AML-193 (cell line): Measurements from ENCODE around the gene POLE.
A peak's percentile ranks its signal among the peaks of the same experiment; 100 is the strongest.

Experiments
- DNase-seq, 2 experiments: peaks; one replicate each; lab custom pipeline; 2025; lab: John Stamatoyannopoulos, UW

The POLE gene

DNA sequence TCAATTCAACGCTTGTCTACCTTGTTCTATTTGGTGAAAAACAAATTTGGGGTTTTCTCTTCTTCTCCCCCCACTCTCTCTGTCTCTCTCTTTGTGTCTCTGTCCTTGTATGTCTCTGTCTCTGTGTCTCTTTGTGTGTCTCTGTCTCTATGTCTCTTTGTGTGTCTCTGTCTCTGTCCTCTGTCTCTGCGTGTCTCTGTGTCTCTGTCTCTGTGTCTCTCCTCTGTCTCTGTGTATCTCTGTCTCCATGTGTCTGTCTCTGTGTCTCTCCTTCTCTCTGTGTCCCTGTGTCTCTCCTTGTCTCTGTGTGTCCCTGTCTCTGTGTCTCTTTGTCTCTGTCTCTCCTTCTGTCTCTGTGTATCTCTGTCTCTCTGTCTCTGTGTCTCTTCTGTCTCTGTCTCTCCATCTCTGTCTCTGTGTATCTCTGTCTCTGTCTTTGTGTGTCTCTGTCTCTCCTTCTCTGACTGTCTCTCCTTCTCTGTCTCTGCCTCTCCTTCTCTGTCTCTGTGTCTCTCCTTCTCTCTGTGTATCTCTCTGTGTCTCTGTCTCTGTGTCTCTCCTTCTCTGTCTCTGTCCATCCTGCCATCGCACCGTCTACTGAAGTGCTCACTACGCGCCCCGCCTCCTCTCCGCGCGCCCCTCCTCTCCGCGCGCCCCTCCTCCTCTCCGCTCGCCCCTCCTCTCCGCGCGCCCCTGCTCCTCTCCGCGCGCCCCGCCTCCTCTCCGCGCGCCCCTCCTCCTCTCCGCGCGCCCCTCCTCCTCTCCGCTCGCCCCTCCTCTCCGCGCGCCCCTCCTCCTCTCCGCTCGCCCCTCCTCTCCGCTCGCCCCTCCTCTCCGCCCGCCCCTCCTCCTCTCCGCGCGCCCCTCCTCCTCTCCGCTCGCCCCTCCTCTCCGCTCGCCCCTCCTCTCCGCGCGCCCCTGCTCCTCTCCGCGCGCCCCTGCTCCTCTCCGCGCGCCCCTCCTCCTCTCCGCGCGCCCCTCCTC, 89.5 kb downstream of the POLE start:
- DNase-seq: no peak

DNA sequence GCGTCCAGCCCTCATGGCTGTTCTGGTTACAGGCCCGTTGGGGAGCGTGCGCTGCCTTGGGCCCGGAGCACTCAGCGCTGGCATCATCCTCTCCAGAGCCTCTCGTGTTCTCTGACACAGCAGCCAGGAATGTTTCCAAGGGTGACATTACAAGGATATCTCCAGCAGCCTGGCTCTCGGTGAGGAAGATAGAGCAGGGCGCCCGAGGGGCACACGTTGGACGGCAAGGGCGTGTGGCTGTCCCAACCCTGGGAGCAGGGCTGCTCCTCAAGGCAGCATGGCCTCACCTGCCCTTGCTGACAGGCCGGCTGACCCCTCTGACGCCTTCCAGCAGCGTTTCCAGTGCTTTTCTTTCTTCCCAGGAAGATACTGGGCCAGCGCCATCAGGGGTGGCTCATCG, 91.1 kb downstream of the POLE start:
- DNase-seq: no peak

DNA sequence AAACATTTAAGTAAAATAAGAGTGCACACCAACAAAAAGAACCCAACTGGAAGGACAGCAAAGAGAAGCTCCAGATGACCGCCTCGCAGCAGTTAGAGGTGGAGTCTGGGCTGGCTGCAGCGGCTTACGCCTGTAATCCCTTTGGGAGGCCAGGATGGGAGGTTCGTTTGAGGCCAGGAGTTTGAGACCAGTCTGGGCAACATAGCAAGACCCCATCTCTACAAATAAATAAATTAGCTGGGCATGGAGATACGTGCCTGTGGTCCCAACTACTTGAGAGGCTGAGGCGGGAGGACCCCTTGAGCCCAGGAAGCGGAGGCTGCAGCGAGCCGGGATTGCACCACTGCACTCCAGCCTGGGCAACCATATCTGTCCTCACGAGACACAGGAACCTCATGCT, 92.0 kb downstream of the POLE start:
- no peak for DNase-seq

DNA sequence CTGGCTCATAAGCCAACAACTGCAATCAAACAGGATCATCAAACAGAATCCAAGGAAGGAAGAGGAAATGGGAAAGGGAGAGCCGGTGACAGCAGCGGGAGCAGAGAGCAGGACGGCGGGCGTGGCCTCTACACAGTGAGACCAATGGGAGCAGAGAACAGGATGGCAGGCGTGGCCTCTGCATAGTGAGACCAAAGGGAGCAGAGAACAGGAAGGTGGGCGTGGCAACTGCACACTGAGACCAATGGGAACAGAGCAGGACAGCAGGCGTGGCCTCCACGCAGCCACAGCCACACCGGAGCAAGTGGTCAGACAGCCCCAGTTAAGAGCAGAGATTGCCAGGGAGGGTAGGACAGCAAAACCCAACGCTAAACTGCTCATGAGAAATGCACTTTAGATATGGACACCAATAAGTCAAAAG, 93.2 kb downstream of the POLE start:
- peak; percentile 36 to 49 for DNase-seq

DNA sequence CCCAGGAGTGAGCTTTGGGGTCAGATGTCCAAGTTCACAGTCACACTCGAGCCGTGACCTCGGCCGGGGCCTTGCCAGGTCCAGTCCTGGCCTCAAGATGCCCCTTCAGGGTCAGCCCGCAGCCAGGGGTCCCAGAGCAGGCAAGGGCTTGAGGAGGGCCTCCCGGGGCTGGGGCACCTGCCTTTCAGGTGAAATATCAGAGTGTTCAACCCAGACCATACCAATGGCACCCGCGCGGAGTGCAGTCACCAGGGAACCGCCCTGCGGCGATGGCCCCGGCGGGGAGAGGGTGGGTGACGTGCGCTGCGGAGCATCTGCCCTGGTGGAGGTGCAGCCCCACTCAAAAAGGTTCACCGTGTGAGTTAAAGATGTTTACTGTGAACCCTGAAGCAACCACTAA, 93.6 kb downstream of the POLE start:
- DNase-seq: no peak

DNA sequence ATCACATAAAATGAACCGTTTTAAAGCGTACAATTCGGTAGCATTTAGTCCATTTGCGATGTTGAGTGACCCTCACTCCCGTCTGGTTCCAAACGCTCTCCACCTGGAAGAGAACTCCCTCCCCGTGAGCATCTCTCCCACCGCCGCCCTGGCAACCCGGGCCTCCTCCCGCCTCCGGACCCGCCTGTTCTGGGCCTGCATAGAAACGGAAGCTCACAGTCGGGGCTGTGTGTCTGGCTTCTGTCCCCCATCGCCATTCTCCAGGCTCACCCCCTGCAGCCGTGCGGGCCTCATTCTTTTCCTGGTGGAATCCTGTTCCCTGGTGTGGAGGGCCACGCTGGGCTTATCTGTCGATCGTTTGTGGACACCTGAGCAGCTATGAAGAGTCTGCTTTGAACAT, 94.1 kb downstream of the POLE start:
- no peak for DNase-seq

DNA sequence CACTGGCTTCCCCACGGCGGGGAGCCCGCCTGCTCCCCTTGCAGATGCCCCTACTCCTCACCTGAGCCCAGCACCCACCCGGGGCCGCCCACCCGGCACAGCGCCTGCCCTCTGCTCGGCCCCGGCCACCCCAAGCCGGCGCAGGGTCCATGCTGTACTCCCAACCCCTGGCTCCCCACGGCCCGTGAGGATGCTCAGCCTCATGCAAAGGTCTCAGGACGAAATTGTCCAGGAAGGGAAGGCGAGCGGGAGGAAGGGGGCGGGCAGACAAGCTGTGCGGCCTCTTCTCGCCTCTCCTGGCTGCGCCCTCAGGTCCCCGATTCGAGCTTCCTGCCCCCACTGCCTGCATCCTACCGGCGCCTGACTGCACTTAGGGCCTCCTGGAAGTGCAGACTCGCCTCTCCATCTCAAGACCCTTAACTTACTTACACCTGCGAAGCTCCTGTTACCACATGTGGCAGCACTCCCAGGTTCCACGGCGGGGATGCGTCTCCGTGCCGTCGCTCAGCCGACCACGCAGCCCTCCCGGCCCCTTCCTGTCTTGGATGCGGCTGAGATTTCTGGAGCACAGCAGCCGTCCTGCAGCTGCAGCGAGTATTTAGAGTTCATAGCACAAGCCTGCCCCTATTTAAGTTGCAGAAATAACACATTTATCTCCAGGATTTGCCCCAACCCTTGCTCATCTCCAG, 94.7 kb downstream of the POLE start:
- no peak for DNase-seq

DNA sequence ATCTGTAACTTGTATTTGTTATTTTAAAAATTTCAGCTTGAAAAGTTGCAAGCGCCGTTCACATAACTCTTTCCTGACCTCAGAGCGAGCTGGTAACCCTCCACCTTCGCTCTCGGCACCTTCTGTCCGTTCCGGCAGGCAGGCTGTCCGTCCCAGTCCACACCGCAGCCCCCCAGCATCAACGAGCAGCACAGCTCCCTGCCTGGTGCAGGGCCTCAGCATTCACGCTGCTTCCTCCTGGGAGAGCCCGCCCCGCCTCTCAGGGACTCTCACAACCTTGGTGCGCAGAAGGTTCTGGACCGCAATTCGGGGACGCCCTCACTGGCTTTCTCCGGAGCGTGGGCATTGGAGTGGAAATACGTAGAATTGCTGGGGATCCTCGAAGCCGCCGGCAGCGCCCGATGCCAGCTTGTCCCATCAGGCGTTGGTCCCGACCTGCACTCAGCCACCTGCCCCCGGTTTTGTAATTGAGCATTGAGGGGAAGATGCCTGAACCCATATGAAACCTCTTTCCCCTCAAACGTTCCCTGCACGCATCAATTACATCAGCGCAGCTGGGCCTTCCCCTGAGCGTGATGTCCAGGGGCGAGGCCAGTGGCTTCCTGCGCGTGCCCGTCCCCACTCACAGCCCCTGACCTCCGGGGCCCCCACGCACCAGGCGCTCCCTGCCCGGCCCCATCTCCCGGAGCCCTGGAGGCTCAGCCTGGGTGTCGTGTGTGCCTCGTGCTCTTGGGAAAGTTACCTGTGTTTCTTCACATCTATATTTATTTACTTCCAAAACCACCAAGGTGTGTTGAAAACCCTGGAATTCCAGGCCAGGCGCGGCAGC, 95.8 kb downstream of the POLE start:
- no peak for DNase-seq

DNA sequence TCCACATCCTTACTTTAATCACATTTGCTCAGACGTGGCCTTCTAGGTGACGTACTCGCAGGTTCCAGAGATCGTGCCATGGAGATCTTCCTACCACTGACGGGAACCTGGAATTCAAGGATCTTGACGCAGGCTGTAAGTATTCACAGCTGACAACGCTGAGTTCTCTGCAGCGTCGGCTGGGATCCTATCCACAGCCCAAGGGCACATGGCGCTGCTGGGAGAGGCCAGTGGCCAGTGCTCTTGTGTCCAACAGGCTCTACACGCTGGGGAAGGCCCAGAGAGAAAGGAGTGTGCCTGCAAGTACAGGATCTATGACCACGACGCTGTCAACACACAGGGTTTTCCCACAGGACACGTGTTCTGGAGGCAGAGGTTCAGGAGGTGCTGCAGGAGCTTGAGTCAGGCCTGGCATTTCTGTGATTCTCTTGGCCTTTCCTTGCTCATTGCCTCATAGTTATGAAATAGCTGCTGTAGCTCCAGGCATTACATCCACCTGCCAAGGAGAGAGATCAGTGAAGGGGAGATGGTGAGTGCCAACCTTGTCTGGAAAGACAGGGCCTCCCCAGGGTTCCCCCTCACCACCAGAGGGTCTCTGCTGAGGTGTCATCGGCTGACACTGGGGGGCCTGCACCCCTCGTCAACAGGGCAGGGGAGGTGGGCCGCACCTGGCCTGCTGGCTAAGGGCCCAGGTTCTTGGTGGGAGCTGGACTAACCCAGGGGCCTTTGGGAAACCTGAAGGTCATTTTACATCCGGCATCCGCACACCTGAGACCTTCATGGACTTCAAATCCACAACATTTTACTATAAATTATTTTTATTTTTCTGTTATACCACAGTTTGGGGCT, 98.1 kb downstream of the POLE start:
- DNase-seq: no peak

DNA sequence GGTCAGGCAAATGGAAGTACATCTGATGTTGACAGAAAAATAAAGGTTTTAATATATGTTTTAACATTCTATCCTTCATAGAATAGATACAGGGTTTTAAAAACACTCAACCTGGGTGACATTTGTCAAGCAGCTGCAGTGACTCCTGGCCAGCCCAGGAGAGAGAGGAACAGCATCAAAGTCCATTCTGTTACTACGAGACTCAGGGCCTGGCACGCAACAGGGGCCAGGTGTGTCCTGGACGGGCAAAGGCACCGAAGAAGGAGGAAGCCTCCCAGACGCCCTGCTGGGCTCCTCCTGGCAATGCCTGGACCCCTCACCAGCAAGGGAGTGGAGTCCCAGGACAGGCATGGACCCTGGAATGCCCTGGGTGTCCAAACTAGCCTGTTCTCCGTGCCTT, 98.8 kb downstream of the POLE start:
- DNase-seq: no peak

DNA sequence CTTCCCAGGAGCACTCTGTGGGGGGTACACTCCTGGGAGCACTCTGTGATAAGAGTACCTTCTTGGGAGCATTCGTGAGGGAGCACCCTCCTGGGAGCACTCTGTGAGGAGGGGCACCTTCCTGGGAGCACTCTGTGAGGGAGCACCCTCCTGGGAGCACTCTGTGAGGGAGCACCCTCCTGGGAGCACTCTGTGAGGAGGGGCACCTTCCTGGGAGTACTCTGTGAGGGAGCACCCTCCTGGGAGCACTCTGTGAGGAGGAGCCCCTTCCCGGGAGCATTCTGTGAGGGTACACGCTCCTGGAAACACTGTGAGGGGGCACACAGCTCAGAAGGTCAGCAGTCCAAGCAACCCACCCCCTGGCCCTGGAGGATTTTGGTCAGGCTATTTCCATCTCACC, 99.4 kb downstream of the POLE start:
- no peak for DNase-seq

DNA sequence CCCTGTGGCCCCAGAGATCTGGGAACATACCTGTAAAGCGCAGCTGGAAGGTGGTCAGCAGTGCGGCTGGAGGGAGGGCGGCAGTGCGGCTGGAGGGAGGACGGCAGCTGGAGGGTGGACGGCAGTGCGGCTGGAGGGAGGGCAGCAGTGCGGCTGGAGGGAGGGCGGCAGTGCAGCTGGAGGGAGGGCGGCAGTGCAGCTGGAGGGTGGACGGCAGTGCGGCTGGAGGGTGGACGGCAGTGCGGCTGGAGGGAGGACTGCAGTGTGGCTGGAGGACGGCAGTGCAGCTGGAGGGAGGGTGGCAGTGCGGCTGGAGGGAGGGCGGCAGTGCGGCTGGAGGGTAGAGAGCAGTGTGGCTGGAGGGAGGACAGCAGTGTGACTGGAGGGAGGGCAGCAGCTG, 100.2 kb downstream of the POLE start:
- DNase-seq: no peak

DNA sequence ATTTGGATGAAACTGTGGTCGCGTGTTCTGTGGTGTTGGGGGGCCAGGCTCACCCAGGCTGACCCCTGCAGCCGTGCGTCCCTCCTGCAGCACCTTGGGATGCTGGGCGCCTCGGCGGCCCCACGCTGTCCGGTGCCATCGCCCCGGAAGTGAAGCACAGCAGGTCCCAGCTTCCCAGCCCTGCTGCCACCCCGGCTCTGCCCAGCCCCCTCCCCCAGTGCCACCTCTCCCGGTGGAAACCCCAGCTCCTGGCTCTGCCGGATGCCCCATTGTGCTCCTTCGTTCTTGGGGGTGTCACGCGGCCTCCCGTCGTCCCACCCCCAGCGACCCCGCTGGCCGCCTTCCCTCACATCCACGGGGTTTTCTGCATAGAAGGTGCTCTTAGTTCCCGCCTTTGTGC, 102.0 kb downstream of the POLE start:
- no peak for DNase-seq

DNA sequence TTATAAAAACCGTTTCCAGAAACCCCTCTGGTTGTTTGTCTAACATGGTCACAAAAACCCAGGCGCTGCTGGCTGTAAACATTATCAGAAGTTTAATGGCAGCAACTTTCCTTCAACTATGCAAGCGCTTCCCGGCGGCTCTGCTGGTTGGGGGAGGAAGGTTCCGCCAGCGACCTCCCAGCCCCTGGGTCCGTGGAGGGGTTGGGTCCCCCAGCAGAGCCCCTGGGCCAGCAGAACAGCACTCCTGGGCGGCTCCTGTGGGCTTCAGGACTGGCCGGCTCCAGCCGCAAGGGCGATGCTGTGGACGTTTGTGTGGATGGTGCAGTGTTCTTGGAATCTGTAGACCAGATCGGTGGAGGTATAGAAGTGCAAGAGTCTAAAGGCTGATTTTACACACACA, 102.7 kb downstream of the POLE start:
- DNase-seq: no peak

DNA sequence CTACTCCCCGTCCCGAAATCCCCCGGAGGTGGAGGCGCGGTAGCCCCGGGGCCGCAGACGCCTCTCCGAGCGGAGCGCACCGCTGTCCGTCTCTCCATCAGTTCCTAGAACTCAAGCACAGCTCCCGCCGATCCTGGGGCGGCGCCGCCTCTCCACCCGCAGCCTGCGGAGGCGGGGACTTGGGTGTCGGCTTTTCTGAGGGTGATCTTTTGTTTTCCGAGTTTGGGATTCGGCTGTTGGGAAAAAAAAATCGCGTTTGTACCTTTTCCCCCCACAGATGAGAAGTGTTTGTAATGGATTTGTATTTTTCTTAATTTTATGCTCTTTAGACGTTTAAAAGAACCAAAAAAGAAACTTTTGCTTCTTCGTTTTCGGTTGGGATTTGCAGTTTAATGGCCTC, 103.4 kb downstream of the POLE start:
- DNase-seq: no peak

DNA sequence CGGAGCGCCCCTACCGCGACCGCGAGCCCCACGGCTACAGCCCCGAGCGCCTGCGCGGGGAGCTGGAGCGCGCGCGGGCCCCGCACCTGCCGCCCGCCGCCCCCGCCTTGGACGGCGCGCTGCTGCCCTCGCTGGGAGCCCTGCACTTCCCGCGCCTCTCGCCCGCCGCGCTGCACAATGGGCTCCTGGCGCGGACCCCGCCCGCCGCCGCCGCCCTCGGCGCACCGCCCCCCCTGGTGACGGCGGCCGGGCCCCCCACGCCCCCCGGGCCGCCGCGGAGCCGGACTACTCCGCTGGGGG, 103.8 kb downstream of the POLE start:
- no peak for DNase-seq

DNA sequence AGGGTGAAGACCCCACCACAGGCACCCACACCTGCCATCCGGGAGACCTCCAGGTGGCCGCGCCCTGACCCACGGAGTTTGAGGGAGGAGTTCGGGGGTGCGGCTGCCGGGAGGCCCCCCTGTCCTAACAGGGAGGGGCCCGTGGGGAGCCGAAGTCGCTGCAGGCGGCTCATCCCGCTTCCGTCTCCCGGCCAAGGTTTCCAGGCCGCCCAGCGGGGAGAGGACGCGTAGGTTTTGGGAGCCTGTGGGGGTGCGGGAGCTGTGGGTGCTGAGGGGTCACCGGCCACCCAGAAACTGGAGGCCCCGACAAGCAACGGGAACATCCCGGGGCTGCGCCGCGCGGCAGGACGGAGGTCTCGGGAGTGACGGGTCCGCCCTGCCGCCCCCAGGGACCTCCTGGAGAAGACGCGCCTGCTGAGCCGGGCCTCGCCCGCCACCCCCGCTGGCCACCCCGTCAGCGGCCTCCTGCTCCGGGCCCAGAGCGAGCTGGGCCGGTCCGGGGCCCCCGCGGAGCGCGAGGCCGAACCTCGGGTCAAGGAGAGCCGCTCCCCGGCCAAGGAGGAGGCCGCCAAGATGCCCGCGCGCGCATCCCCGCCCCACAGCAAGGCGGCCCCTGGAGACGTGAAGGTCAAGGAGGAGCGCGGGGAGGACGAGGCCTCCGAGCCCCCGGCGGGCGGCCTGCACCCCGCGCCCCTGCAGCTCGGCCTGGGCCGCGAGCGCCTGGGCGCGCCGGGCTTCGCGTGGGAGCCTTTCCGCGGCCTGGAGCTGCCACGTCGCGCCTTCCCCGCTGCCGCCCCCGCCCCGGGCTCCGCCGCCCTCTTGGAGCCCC, 104.3 kb downstream of the POLE start:
- no peak for DNase-seq

DNA sequence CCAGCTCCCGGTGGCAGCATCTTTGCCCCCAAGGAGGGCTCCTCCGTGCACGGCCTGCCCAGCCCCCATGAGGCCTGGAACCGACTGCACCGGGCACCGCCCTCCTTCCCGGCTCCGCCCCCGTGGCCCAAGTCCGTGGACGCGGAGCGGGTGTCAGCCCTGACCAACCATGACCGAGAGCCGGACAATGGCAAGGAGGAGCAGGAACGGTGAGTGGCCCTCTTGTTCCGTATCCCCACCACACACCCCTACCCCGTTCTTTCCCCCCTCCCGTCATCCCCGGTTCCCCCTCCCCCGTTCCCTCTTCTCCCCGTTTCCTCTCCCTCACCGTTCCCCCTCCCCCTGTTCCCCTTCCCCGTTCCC, 105.1 kb downstream of the POLE start:
- DNase-seq: no peak

DNA sequence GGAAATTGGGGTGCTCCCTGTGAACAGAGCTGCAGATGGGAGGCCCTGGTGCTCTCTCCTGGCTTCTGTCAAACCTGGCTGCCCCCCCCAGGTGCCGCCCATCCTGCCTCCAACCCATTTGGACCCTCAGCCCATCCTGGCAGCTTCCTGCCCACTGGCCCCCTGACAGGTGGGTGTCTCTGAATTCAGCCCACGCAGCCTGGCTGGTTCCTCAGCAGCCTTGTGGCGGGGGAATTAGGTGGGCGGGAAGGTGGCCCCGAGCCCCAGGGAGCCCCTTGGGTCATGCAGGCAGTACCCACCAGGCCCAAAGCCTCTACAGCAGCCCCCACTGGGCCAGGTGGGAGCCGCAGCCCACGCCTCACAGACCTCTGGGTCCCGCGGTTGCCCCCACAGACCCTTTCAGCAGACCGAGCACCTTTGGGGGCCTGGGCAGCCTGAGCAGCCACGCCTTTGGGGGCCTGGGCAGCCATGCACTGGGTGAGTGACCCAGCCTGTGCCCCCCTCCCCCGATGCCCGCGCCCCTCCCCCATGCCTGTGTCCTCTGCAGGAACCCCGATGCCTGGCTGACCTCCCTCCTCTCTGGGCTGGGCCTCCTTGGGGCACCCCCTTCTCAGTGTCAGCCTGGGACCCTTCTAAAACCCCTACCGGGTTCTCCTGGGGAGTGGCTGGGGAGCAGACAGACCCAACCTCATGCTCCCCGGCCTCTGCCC, 105.6 kb downstream of the POLE start:
- no peak for DNase-seq

DNA sequence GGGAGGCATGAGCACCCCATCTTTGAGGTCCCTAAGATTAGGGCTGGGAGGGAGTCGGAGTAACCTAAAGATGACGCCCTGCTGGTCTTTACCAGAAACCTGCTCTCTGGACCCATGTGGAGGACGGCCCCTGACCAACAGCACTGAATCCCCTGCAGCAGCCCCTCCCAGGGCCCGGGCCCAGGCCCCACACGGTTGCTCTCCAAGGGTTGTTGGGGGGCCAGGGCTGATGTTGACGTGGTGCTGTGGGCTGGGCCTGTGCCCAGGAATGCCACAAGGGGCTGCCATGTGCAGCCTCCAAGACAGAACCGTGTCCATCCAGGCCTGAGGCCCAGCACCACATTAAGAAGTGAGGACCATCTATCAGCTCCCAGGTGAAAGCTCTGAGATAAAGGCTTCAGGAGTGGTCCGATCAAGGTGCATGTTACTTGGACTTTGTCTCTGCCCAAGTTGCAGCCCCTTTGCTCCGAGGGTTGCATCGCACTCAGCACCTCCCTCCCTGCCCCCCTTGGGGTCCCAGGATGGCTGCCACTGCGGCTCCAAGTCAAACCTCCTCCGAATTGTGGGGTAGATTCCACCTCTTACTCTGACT, 106.3 kb downstream of the POLE start:
- DNase-seq: no peak
